Activated CD4-positive, alpha-beta T cell treated with anti-CD3 and anti-CD28 coated beads, Interleukin-2, amount 50 U/mL, for 16 hours (primary cell): ENCODE data around the gene PCCA.
A peak's percentile ranks its signal among the peaks of the same experiment; 100 is the strongest.

Experiments used
- DNase-seq: peaks from one replicate; pipeline ENCODE4 v3.0.0-alpha.2; 2020

The PCCA gene

DNA sequence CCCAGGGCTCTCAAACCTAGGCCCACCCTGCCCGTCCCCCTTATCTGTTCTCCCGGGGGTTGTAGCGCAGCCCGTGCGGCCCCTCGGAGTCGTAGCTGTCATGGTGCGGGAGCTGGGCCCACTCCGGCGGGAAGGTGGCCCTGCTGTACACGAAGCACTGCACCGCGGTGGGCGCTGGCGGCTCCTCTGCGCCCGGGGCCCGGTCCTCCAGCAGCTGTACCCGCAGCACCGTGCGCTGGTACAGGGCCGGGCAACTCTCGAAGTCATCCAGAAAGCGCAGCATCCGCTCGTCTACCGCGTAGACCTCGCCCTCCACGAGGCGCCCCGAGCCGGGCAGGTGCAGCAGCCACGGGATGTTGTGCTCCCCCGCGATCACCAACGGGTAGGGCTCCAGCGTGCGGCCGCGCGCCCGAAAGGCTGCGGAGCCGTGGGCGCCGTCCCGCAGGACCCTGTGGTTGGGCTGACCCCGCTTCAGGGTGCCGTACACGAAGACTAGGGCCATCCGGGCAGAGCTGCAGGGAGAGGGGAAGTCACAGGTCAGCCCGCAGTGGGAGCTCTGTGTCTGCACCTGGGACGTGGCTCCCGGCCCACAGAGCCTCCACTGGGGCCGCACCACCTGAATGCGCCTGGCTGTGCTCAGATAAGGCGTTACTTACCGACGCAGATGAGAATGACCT lies 443.3 kb downstream of the PCCA start:
- DNase-seq = no peak

DNA sequence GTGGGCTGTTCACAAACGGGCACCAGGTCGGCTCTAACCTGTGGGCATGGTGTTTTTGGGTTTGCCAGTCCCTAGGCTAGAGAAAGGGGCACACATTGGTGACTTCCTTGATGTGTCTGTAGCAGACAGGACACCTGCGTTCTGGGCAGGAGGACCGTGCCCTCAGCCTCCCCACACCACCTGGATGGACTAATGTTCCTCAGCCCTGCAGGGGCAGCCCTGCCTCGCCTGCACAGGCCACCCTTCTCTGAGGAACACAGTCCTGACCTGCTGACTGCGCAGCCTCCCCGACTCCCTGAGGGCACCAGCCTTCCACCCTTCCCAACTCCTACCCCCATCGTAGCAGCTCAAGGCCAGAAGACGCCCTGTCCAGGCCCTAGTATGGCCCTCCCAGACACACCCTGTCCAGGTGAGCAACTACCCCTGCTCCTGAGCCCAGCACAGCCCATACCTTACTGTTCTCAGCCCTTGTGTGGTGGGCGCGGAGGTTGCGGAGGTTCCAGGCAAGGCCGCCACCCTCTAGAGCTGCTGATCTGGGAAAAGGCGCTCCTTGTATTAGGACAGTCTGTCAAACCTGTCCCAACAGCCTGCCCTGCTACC lies 444.0 kb downstream of the PCCA start:
- DNase-seq = no peak

DNA sequence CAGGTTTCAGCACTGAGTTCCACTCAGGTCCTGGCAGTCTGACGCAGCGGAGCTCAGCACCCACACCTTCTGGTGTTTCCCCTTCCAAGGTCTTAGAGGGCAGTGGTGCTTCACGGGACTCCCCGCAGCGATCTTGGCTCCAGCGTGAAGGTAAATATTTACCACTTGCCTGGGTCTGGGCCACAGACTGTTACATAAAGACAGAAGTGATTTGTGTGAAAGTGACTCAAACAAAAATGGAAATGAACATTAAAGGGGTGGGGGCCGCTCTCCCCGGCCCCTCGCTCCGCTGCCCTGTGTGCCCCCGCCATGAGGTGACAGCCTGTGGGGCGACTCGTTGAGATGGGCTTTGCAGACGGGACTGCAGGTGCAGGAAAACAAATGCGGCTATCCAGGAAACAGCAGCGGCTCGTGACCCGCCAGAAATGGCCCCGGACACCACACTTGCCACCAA lies 444.7 kb downstream of the PCCA start:
- DNase-seq = no peak

DNA sequence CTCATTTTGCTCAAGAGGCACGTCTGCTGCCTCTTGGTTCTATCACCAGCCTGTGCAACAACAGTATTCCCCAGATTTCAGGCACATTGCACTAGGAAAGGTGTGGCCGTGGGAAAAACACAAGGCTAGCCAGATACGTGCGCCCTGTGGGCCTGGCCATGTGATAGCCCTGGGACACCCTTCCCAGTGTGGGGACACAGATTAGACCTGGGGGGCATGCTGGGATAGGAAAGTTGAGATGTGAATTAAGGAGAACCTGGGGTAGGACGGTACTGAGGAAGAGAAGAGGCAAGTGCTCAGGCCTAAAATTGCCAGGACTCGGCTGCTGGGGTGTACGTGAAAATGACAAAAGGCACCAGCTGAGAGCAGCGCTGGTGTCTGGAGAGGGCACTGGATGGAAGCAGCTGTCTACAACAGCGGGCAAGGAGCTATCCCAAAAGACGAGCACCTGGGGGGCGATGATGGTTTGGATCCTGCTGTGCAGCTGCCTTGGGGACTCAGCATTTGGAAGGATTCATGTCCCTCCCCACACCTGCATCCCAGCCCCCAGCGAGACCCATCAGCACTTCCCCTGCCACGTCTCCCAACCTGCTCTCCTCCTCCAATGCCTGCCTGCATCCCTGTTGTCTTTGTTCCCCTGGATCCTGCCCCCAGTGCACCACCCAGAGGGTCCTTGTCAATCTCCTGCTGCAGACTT lies 445.4 kb downstream of the PCCA start:
- DNase-seq = no peak

DNA sequence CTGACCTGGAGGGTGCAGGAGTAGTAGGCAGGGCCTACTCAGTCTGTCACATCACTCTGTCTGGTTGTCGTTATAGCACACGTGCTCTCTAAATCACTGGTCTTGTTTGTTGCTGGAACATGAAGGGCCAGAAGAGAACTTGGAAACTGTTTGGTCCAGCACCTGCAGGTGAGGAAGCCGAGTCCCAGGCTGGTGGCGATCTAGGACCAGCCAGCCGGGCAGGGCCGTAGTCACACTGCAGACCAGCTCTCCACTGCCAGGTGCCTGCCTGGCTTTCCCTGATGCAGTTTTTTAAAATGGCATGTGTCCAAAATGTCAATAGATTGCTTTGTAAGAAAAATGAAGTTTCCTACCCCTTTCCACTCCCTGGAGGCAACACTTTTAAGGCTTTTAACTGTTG lies 446.0 kb downstream of the PCCA start:
- DNase-seq = no peak

DNA sequence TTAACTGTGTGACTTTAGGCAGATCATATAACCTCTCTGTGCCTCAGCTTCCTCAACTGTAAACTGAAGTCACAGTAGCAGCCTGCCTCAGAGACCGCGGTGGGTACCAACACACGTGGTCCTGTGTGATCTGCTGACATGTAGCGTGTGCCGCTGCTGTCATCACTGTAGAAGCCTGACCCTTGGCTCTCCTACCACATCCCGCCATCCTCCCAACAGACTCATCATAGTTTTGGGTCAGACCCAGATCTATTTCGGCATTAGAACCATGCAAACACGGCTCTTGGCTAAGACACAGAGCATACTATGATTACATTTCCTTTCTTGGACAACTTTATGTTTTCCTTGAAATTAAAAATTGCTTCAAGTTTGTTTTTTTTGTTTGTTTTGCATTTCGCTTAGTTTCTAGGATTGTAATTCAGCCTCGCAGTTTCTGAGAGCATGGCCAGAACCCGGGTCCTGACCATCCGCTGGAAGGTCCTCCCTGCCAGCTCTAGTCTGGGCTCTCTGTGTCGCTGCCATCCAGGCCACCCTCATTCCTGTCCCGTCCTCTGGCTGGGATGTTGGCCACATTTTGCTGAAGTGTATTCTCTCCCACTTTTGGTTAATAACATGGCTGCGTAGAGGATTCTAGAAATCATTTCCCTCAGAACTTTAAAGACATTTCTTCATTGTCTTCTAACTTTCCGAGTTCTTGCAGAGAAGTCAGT lies 446.7 kb downstream of the PCCA start:
- no peak for DNase-seq

DNA sequence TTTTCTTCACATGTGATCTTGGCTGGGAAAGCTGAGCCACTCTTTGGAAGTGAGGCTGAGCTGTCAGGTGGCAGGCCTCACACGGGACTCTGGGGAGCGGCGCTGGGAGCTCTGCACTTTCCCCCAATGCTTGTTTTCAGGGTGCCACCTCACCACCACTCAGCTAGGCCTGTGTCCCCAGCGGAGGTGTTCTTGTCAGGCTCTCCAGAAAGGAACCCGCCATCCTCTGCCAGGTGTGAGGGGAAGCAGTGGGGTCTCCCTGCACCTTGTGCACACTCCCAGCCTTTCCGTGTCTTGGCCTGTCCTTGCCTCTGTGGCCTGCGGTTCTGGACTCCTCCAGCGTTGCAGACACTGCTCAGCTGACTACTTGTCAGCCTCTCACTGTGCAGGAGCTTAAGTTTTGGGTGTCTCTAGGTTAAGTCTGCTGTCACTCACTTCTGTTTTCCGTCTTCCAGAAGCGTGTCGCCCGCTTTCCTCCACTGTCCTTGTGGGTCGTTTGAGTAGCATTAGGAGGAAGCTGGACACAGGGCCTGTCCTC lies 447.8 kb downstream of the PCCA start:
- no peak for DNase-seq

DNA sequence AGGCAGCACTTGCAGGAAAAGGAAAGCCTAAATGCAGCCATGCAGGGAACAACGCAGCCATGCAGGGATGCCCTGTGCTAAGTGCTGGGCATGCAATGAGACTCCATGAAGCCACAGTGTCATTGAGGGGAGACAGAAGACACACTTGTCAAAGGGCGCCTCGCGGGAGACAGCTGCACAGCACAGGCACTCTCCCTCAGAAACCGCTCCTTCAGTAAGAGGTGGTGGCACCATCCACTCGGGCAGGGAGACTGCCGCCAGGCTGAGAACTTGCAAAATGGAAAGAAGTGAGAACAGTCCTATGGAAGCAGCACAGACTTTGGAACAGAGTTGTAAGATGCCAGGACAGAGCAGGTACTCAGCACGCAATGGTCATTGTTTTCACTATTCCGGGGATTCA lies 448.6 kb downstream of the PCCA start:
- no peak for DNase-seq

DNA sequence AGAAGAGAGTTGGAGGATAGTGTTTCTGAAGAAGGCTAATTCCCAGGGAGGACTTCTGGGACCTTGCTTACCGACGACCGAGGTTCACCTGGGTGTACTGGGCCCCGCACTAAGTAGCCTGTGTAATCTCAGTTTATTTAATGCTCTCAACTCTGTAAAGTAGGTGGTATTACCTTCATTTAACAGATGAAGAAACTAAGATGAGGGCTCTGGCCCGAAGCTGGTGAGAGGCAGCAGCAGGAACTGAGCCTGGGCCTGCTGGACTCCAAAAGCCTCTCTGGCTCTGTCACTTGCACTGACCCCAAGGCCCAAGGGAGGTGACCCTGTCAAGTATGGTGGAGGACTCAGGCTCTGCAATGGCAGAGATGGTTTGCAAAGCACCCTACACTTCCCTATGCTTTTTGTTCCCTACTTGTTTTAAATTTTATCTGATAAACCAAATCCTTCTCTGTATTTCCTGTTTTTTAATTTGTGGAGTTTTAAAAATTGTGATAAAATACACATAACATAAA lies 449.1 kb downstream of the PCCA start:
- no peak for DNase-seq

DNA sequence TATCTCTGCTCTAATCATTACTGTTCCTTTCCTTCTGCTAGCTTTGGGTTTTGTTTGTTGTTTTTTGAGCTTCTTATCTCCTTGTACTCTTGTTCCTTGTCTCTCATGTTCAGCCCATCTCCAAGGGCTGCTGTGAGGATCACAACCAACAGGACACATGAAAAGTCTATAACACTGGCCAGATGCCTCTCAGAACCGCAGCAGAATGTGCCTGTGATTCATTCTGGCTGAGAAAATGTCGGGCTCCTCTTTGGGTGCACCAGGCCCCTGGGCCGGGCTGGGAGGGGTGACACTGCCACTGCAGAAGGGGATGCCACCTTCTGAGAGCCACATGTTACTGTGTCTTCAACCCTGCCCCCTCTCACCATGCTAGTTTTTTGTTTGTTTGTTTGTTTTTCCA lies 451.7 kb downstream of the PCCA start:
- no peak for DNase-seq

DNA sequence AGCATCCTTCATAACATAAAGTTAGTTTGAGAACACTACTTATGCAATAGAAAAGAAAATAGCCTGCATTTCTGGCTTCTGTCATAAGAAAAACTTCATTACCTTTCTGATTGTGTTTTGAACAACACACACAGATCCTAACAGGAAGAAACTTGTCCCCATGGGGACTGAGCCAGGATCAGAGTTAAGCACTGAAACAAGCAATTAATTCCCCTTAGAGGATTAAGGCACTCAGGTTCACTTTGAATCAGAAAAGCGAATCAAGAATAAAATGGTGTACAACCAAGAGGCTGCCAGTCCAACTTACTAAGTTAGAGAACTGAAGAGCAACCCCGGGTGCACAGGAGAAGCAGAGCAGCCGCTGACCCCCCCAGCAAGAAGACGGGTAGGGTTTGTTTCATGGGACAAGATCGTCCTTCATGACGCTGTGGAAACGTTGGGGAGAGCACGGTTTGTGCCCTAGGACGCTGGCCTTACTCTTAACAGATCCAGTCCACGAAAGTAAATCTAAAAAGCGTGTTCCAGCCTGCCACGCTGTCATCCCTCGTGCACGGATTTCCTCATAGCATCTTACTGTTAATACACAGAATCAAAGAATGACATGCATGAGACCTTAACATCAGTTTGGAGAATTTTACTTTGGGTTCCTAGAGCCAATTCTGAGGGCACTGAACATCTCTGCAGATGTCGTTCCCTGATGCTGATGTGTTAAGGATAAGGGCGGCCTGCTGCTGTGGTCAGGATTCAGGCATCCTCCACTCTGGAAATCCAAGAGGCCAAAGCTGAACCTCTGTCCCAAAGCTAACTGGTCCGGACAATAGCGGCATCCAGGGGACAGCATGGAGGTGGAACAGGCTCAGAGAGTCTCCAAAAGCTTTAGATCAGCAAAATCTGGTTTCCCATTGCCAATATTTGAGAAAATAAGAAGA lies 453.3 kb downstream of the PCCA start:
- no peak for DNase-seq

DNA sequence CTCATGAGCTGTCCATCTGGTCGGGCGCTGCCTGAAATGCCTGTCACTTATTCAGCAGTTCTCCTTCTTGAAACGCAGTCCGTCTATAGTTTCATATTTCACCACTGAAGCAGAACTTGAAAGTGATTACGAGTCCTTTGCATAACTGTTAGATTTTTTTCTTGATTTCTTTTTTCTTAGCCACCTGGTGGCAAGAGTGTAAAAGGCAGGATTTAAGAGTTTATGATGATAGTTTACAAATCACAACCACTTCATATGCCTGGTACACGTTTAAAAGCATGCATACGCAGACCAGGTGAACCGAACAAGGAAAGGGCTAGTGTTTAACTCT lies 453.9 kb downstream of the PCCA start:
- peak; percentile 48 for DNase-seq

DNA sequence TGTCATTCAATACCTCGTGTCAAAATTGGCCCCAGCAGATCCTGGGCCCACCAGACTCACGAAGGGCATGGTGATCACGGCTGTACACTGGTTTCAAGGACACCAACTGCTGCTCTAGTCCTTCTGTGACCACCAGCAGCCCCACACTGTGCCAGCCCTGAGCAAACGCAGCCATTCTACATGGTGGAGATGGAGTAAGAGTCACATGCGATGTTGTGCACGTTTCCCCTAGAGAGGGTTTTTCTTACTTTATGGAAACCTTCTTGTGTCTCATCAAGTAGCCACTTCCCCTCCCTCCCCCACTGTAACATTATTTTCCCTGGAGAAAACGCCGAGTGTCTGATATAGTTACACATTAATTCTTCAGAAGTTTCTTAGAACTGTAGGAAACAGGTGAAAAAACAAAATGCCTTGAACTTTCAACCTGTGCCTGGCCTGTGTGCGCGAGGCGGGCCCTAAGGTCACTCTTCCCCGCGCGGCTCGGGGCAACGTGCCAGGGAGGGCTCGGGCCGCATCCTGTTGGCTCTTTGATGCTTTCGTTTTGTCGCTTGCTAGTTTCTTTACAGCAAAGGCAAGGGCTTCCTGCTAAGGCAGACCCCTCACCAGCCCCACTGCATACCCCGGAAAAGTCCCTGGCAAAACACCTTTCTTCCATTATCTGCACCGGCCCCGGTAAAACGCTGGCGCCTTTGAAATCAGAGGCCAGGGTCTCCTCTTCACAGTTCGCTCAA lies 455.1 kb downstream of the PCCA start:
- DNase-seq = no peak

DNA sequence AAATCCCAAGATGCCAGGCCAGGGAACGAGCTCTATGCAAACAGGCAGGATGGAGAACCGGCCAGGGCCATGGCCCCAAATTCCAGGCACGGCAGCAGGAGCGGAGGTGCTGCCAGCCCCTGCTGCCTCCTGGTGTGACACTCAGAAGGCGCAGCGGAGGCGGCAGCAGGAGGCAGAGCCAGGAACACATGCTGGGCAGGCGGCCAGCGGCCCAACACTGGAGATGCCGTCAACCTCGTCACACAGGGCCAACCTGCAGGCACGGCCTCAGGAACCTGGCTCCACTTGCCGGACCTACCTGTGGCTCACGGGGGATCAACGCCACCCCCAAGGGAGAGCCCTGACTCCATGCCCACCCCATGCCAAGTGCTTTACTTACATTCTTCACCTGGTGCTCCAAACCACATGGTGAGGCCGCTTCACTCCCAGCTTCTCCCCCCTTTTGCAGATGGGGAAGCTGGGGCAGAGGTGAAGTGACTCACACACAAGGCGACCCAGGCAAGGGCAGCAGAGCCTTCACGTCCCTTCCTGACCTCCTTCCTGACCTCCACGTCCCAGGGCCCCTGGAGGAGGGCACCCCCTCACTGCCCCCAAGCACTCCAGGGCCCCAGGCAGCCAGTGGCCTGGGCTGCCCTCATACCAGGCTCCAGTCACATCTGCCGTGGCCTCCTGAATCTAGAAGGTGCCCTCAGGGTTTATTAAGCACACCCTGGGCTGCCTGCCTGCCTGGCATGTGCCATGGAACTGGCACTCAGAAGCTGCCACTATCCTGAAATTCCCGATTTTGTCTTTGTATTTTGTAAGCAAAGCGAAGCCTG lies 456.2 kb downstream of the PCCA start:
- no peak for DNase-seq

DNA sequence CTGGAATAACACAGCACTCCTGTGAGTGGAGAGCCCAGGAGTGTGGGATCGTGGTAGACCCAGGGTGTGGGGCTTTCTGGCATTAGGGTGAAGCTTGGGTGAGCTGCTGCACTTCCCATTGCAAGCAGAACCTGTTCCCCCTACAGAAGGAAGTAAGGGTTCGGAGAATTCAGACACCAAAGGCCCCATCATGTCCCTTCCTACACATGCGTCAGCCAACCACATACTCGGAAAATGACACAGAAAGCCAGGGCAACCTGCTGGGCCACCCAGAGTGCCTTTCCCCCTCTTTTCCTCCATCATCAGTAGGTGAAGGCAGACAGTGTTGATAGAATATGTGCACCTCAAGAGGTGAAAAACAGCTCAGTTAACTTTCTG lies 456.8 kb downstream of the PCCA start:
- DNase-seq = no peak

DNA sequence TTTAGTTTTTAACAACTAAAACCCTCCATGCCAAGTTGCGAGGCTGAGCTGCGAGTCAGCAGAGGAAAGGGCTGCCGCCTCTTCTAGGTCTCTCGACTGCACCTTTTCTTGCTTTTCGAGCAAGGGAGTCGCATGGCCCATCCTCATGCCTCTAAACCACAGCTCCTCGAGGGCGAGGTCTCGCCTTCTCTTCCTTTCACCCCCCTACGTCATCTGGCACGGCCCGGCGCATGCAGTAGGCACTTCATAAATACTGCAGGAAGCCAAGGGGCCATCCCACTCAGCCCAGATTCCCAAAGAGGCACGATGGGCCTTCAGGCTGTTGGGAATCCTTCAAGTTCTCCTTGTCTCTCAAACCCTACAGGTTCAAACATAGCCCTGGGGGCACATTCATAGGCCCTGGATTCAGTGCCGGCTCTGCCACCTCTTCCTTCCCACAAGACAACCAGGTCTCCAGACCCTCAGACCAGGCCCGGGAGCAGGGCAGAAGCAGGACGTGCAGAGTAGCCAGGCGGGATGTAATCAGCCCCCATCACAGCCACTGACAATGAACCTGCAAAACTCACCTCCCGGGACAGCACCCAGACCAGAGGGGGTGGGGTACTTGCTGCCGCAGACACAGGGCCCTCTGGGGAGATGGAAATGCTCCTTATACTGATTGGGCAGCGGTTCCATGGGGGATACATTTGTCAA lies 458.0 kb downstream of the PCCA start:
- no peak for DNase-seq

DNA sequence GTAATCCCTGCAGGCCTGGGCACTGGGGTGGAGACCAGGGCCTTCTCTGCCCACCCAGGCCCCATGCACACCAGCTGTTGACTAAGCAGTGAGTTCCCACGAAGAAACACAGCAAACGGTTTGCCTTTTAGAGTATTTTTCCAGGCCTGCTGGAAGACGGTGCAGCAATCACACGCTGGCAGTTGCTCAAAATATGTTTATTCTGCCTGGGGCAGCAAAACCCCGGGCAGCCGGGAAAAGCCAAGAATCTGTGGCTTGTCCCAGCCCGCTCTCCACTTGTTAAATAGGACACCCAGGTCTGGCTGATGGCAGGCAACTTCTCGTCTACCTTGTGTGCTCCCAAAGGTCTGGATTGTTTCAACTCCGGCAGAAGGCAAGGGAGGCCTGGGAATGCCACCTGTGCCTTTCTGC lies 458.9 kb downstream of the PCCA start:
- no peak for DNase-seq

DNA sequence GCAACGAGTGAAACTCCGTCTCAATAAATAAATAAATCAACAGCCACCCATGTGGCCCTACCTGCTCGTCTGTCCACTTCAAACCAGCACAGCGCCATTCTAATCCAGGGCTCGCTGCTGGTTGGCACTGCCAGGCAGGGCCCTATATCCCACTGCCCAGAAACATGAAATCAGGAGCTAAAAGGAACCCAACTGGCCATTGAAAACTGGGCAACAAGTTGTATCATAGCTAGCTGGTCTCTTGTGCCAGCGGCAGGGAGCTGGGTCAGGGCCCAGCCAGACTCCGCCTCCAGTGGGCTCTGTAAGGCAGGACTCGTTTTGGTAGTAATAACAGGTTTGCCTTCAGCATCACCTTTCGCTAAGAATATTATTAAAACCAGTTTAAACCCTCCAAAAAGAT lies 460.4 kb downstream of the PCCA start:
- DNase-seq = no peak

DNA sequence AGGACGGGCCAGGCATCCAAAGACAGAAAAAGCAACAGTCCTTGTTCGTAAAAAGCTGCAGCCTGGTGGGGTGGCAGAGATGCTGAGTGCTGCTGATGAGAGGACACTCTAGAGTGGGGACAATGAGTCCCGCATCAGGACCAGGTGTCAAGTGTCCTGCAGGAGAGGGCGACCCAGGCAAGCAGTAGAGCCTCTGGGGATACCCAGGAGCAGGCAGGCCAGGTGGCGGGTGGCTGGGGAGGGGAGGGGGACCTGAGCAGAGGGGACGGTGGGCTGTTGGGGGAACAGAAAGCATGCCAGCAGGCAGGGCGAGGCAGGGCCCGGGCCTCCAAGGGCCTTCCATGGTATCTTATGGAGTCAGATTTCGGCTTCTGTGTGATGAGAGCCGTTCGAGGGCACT lies 463.9 kb downstream of the PCCA start:
- DNase-seq = no peak

DNA sequence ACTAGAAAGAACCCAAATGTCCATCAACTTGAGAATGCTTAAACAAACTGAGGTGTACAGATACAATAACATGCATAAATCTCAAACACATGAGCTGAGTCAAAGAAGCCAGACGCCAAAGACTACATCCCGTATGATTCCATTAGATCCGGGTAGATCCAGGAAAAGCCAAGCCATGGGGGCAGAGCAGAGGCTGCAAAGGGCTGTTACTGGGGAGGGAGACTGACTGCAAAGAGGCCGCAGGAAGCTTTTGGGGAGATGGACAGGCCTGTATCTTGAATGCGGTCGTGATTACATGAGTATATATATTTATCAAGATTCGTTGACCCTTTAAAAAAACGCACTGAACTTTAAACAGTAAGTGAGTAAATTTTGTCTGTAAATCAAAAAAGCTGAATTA lies 471.0 kb downstream of the PCCA start:
- DNase-seq = no peak
